DND-41 (cell line): ENCODE measurements around the gene NANS.

Experiments used
- EZH2 ChIP-seq: IDR thresholded peaks from 3 replicates; pipeline ENCODE4 v1.6.1; 2012; ENCODE audit warnings: borderline replicate concordance, low read depth, mild to moderate bottlenecking, moderate library complexity, low read length, inconsistent platforms; ENCODE audit not compliant: severe bottlenecking
- TF ChIP-seq, protein P1 (sequence below): IDR thresholded peaks from 2 replicates; pipeline ENCODE4 v1.5.1; 2012; ENCODE audit warnings: borderline replicate concordance, low read length, moderate library complexity, mild to moderate bottlenecking; ENCODE audit not compliant: poor library complexity, severe bottlenecking; ENCODE audit errors: extremely low read depth

GRCh38 chr9:98084396-98084795, 27.9 kb downstream of the NANS start:
- TF ChIP-seq, protein P1, sequence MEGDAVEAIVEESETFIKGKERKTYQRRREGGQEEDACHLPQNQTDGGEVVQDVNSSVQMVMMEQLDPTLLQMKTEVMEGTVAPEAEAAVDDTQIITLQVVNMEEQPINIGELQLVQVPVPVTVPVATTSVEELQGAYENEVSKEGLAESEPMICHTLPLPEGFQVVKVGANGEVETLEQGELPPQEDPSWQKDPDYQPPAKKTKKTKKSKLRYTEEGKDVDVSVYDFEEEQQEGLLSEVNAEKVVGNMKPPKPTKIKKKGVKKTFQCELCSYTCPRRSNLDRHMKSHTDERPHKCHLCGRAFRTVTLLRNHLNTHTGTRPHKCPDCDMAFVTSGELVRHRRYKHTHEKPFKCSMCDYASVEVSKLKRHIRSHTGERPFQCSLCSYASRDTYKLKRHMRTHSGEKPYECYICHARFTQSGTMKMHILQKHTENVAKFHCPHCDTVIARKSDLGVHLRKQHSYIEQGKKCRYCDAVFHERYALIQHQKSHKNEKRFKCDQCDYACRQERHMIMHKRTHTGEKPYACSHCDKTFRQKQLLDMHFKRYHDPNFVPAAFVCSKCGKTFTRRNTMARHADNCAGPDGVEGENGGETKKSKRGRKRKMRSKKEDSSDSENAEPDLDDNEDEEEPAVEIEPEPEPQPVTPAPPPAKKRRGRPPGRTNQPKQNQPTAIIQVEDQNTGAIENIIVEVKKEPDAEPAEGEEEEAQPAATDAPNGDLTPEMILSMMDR: no peak
- TF ChIP-seq EZH2: no peak
